ENCODE measurements around the gene SPTAN1.
A peak's percentile ranks its signal among the peaks of the same experiment; 100 is the strongest.
"Not testable (repeated sequence)": the region's sequence is repeated elsewhere in the genome, so short reads cannot be mapped to it uniquely, and the experiment has no call there.

The SPTAN1 gene

DNA sequence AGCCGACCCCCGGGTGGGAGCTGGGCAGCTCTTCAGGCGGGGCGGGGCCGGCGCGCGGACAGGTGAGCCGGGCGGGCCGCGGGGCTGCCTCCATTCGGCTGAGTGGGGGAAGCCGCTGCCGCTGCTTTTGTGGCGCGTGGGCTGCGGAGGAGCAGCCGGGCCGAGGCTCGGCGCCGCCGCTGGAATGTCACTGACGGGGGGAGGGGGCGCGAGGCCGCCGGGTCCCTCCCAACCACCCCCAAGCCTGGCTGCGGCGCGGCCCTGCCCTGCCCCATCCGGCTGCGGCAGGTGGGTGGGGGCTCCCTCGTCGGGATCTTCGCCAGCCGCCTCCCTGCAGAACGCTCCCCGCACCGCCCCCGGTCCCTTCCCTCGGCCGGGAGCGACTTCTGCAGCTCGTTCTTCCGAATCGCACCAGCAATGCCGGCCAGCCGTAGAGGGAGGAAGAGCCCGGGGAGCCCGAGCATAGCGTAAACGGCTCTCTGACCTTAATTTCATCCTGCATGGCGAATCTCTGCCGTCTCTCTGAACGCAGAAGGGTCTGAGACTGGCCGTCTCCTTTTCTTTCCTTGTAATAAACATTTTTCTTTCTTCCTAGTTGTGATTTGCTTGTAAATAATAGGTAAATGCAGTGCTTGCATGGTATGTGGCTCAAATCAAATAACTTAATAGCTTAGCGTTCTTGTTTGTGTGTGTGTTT is 505 bp downstream of the SPTAN1 start:
- DNase-seq (ENCODE audit: low read depth), result peak; percentile 30

GRCh38 chr9:128553728-128554127 is 1.3 kb downstream of the SPTAN1 start:
- DNase-seq (ENCODE audit: low read depth), result no peak

DNA sequence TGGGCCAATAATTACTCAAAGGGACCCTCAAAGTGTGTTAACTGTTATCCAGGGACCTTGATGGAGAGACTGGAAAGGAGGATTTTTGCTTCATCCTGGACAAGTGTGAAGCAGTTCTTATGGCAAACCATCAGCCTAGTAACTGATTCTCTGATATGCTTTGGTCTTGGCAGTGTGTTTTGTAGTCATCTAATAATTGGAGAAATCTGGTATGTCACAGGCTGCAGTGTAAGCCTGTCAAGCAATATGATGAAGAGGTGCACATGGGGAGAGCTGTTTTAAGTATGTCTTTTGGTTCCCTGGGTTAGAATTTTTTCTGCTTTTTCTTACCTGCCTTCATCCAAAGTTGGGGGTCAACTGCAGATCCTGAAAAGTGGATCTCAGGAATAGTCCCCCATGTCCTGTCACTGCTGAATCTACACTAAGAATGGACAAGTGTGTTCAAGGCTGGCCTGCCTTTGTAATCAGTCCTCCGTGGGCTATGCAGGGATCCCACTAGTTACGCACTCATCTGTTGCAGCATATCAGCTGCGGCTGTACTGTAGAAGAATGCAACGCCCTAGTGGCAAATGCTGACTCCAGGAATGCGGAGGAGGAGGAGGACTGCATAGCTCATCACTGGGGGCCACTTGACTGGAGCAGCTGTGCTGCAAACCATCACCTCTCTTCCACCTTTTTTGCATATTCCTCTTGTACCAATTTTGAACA is 1.9 kb downstream of the SPTAN1 start:
- DNase-seq (ENCODE audit: low read depth), result no peak

DNA sequence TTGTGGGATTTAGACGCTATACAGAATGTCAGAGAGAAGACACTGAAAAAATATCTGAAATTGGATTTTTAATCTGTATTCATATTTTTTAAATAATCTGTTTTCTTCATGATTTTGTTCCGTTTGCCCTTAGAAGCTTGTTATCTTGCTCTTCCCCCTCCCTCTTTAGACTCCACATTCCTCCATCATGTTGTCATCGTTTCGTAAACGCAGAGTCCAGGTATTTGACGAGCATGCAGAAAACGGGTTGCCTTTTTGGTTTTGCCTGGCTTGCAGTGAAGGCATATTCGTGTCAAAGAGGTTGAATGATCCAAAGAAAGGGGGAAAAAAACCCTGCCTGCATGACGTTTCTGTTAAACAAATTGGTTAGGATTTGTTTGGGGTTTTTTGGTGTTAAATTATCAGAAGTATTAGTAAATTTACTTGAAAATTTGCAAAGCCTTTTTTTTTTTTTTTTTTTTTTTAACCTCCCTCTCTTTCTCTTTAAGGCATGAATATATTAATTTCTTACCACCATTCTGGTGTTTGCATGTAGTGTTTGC is 2.9 kb downstream of the SPTAN1 start:
- DNase-seq (ENCODE audit: low read depth), result no peak

GRCh38 chr9:128556276-128556675 is 3.9 kb downstream of the SPTAN1 start:
- DNase-seq (ENCODE audit: low read depth), result no peak

GRCh38 chr9:128556926-128557634 is 4.7 kb downstream of the SPTAN1 start:
- DNase-seq (ENCODE audit: low read depth), result no peak

DNA sequence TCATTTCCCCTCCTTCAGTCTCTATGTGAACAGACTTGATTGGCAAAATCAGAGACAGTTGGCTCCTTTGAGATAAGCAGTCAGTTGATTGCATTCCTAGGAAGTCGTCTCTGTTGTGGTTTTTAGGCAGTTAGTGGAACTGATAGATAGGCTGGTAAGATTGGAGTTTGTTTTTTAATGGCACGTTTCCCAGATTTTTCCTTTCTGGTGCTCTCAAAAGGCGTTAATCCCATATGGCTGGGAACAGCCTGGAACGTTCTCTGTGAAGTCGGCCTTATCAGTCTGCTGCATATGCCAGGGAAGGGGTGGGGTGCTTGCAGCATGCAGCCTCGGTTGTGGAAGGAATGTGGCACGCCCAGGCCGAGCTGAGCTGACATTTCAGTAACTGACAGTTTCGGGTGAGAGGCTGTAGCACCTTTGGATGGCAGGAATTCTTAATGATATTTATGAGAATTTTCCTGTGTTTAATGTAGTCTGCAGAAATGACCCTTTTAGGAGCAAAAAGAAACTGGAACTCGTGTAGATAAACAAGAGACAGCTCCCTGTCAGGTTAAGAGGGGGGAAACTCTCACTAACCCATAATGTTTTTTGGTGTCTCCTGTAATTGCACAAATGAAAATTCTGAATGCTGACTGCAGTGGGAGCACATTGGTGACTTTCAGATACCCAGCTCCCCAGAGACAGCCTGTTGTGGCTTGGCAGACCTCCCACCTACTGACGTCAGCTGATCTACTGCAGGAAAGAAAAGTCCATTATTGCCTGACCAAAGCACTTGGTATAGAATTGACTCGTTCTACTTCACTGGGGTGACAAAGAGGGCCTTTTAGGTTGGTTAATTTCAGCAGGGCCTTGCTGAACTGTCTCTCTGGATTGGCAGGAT is 6.3 kb downstream of the SPTAN1 start:
- DNase-seq (ENCODE audit: low read depth), result no peak

DNA sequence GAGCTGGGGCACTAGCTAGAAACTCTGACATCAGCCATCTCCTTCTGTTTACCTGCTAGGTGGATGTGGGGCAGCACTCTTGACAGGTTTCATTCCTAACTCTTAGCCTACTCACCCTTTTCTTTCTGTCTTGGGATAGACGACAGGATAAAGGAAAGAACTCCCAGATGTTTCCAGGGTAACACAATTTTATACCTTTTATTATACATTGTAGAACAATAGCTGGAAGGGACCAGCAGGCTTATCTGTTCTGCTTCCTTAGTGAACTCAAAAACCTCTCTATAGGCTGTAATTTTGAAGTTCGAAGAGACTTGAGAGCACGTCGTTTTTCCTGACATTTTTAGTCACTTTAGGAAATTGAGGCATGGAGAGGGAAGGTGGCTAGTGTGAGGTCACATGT is 13.2 kb downstream of the SPTAN1 start:
- no peak for DNase-seq (ENCODE audit: low read depth)

- DNase-seq (ENCODE audit: low read depth), result no peak
Observed at GRCh38 chr9:128568470-128569078, 16.2 kb downstream of the SPTAN1 start.

- DNase-seq (ENCODE audit: low read depth), result no peak
Observed at GRCh38 chr9:128575469-128575868, 23.1 kb downstream of the SPTAN1 start.

- DNase-seq (ENCODE audit: low read depth), result no peak
Observed at GRCh38 chr9:128575916-128576315, 23.5 kb downstream of the SPTAN1 start.

- DNase-seq (ENCODE audit: low read depth), result no peak
Observed at GRCh38 chr9:128577206-128577605, 24.8 kb downstream of the SPTAN1 start.

DNA sequence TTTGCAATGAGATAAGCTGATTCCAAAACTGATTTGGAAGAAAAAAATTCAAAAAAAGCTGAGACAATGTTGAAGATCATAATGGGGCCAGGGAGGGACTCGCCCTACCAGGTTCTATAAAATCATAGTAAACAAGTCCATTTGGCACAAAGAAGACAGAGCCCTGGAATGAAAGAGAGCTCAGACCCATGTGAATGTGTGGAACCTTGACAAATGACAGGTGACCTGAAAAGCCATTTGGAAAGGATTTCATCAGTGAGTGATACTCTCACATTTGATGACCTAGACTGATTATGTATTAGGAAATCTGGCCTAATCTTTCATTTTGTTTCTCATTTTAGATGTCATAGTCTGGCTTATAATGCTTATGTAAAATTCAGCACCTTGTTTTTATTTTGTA is 26.8 kb downstream of the SPTAN1 start:
- DNase-seq (ENCODE audit: low read depth), result no peak

- no peak for DNase-seq (ENCODE audit: low read depth)
Observed at GRCh38 chr9:128580731-128581130, 28.3 kb downstream of the SPTAN1 start.

- not testable (repeated sequence) for DNase-seq (ENCODE audit: low read depth)
Observed at GRCh38 chr9:128585155-128585554, 32.8 kb downstream of the SPTAN1 start.

DNA sequence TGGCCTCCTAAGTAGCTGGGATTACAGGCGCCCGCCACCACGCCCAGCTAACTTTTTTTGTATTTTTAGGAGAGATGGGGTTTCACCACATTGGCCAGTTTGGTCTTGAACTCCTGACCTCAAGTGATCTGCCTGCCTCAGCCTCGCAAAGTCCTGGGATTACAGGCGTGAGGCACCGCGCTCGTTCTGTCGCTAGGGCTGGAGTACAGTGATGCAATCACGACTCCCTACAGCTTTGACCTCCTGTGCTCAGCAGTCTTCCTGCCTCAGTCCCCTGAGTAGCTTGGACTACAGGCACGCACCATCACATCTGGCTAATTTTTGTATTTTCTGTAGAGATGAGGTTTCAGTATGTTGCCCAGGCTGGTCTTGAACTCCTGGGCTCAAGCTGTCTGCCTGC is 34.5 kb downstream of the SPTAN1 start:
- DNase-seq (ENCODE audit: low read depth), result not testable (repeated sequence)

DNA sequence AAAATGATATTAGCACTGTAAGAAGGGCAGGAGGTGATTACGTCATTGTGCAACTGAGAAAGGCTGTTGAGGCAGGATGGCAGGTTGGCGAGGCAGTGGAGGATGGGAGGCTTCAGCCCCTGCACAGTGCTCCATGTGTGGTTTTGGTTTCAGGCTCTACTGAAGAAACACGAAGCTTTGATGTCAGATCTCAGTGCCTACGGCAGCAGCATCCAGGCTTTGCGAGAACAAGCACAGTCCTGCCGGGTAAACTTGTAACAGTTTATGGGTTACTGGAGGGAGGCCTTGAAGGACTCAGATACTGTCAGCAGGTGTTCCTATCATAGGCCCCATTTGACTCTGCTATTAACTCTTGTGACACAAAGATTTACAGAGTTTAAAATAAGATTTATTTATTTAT is 35.1 kb downstream of the SPTAN1 start:
- DNase-seq (ENCODE audit: low read depth), result no peak

- DNase-seq (ENCODE audit: low read depth), result no peak
Observed at GRCh38 chr9:128588581-128589233, 36.3 kb downstream of the SPTAN1 start.

DNA sequence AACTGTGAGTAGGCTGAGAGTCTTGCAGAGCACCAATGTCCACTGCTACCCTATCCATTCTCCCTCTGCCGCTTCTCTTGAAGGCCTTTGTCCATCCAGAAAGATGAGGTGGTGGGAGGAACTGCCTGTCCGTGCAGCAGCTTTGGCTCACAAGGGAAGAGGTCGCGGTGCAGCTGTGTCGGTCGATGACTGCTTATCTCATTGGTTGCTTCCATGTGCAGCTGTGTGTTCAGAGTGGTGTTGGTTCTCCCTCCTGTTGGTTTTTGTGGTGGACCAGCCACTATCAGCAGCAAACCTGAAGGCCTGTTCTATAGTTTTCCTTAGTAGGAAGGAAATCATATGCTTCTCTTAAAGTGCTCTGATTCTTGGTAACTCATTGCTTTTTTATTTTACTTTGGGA is 40.7 kb downstream of the SPTAN1 start:
- no peak for DNase-seq (ENCODE audit: low read depth)

DNA sequence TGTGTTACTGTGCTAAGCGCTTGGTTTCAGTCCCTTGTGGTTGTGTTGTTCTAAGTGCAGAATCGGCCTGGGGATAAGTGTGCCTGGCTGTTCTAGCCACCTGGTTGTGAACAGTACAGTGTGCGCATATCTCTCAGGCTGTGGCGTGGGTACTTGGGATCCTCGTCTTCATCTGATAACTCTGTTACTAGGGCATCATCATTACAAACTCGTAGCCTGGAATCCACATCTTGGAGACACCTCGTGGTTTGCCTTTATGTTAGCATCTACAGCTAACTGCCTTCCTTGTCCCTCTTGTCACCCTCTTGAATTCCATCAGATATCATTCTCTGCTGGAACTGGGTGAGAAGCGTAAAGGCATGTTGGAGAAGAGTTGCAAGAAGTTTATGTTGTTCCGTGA is 41.5 kb downstream of the SPTAN1 start:
- no peak for DNase-seq (ENCODE audit: low read depth)

DNA sequence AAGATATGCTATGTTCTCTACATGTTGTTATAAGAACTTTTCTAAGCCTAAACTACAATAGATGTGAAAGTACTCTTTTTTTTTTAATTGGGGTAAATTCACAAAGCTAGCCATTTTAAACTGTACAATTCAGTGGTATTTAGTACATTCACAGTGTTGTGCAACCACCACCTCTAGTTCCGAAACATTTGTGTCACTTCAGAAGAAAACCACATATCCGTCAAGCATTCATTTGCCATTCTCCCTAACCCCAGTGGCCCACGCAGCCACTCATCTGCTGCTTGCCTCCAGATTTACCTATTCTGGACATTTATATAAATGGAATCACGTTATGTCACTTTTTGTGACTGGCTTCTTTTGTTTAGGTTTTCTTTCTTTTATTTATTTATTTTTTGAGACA is 43.1 kb downstream of the SPTAN1 start:
- no peak for DNase-seq (ENCODE audit: low read depth)

Data from activated T-cell treated with anti-CD3 and anti-CD28 coated beads for 1 hour (primary cell).